Right ventricle myocardium inferior (tissue), 1 donor: Measurements from ENCODE around the gene GNG13. TPM values are rescaled to one million over a fixed set of nuclear protein-coding genes. Genes with fewer than 3 reads are reported as not detected.
A peak's percentile ranks its signal among the peaks of the same experiment; 100 is the strongest.
"Not testable (repeated sequence)": the region's sequence is repeated elsewhere in the genome, so short reads cannot be mapped to it uniquely, and the experiment has no call there.

Source experiments
- ATAC-seq: fragments of 200-7000 bp; cut with Tn5 transposase; one replicate; pipeline ENCODE4 v1.9.1; 2020; ENCODE audit warnings: mild to moderate bottlenecking, moderate library complexity
- DNase-seq: peaks from one replicate; pipeline ENCODE4 v3.0.0; 2021; ENCODE audit errors: missing footprints
- intact Hi-C: fragments of 100-400 bp; cut with DNase I; formaldehyde crosslinking; loops from one replicate; pipeline ENCODE4 v1.11.0; 2022
- total RNA-seq: library from RNA; stranded (reverse); fragmentation: NEBNext Ultra II Directional; extraction: Animal tissue kit (Norgen Biotek cat#: 25700); gene quantifications from one replicate; pipeline ENCODE4 v1.2.1, GENCODE V29; 2021
- donor health status: DM: no; HTN: yes; CAD: no; lungs with severe emphysema.

Gene GNG13
- total RNA-seq, 1 donor from 2014 or later = not detected

DNA sequence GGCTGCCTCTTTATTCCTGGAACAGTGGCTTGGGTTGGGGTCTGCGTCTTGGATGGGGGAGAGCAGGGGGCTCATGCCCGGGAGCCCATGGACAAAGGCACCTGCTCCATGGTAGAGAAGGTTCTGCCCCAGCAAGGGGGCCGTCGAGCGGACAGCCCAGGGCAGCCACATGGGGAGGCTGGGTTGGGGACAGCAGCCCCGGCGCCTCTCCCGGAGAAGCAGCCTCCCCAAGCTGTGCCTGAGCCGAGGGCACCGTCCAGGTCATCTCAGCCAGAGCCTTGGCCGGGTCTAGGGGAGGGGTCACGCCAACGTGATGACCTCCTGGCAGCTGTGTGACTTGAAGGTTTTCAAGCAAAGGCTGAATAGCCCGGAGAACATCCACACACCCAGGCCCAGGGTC, 32.9 kb upstream of the GNG13 start:
- no peak for ATAC-seq
- intact Hi-C loops = no loop called here
- DNase-seq = peak; percentile 57

DNA sequence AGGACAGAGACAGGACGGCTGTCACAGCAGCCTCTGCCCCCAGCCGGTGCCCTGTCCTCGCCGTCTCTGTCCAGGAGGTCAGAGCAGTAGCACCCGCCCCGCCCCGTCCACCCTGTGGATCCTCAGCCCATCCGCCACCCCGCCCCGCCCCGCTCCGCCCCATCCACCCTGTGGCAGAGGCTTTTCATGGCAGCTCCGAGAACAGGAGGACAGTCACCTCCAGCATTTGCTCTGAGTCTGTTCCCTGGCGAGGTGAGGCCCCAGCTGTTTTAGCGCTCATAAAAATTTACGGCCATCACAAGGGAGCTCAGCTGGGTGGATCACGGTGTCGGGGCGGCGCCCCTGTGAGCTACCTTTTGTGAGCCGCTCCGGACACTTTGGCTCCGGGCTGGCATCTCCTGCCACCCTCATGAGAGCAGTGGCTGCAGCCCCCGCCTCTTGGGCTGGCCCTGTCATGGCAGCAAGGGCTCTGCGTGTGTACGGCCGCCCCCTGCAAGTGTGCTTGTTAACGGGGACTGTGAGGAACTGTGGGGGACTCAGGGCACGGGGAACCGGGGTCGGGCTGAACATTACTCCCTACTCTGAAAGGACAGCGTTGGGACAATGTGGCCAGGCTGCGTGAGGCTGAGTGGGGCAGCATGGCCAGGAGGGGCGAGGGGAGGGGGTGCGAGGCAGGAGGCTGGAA, 32.3 kb upstream of the GNG13 start:
- no peak for ATAC-seq
- peak; percentile 45 for DNase-seq
- intact Hi-C loops = no loop called here

DNA sequence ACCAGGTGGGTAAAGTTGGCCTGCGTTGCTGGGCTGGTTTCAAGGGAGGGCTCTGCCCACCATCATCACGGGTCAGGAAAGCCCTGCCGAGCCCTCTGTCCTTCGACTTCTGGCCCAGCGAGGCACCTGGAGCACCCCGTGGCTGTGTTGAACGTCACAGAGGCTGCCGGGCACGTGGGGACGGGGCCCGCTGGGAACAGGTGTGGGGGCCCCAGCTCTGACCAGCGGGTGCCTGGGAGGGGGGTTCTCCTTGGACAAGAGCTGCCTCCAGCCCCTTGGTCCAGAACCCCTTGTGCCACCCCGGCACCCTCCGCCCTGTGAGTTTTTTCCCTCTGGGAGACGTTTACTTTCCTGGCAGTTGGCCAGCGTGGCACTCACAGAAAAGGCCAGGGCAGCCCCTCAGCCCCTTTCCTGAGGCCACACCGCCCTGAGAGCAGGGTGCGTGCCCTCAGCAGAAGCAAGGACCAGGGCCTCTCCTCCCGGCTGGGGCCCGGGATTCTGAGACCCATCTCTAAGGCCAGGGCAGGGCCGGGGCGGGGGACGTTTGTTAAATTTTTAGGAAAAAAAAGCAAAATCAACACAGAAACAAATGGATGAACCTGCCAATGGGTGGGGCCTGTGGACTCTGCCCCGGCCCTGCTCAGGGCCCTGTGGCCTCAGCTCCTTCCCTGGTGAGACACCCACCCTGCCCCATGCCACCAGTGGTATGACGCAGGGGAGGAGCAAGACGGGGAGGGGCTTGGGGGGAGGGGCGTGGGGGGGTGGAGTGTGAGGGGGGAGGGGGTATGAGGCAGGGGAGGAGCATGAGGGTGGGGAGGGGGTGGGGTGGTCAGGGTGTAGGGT, 31.3 kb upstream of the GNG13 start:
- intact Hi-C loops = no loop called here
- peak; percentile 7 for DNase-seq
- ATAC-seq = no peak

DNA sequence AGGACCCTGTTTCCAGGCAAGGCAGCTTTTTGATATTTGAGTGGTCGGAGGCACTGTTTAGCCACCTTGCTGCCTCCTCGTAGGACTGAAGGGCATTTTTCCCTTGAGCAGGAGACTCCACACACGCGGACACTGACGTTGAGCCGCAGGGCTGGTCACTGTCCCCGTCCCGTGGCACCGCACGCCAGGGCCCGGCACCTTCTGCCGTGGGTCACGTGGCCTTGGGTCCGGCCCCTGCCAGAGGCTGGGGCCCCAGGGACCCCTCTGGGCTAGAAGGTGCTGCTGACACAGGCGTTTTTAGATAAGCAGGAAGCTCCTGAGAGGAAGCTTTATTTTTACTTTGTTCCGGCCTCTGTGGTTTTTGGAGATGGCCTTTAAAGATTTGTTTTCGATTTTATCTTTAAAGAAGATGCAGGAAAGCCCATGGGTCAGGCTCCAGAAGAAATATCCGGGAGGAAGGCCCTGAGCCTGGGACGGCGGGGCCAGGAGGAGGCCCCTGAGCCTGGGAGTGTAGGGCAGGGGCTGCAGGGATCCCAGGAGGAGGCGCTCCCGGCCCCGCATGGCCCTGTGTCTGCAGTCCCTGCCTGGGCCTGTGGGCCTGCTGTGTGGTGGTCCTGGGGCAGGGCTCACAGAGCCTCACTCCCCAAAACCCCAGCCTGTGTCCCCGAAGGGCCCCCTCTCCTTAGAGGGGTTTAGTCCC, 30.5 kb upstream of the GNG13 start:
- ATAC-seq = no peak
- peak; percentile 18 for DNase-seq
- intact Hi-C loops = no loop called here

DNA sequence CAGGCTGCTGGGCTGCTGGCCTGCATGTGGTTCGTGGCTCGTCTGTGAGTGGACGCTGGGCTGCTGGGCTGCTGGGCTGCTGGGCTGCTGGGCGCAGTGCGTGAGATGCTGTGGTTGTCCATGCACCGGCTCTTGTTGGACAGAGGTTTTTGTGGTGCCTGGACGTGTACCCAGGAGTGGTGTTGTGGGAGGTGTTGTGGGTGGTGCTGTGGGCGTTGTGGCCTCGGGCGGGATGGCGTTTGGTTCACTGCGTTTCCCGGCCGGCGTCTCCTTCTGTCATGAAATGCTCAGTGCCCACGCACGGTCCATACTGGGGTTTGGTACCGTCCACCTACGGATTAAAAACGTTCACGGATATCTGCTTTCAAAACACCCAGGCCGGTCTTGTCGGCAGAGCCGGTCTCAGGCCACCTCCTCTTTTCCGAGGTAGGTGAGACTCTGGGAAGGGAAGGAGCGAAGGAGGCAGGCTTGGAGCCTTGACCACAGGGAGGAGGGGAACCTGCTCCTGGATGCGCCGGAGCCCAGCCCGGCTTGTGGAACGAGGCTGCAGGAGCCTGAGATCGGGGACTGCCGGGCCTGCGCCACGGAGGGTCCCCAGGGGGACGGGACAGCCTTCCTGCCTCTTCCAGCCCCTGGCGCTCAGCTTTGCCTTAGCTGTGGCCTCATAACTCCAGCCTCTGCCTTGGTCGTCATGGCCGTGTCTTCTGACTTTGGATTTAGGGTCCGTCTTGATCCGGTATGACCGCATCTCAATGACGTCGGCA, 29.8 kb upstream of the GNG13 start:
- DNase-seq (peak; percentile 28), ATAC-seq (no peak)
- intact Hi-C loops = no loop called here

DNA sequence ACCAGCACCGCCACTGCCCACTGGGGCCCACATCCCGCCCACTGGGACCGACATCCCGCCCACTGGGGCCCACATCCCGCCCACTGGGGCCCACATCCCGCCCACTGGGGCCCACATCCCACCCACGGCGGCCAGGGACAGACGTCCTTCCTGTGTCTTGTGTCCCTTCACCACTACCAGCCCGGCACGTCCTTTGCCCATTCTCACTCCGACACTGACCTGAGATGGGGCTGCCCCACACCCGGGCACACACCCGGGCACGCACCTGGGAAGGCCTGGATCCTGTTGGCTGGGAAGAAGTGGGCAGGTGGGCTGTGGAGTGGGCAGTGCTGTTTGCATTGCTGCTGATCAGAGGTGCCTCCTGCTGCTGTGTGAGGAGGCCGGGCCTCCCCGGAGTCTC, 28.4 kb upstream of the GNG13 start:
- intact Hi-C loops = no loop called here
- DNase-seq (peak; percentile 52), ATAC-seq (no peak)

DNA sequence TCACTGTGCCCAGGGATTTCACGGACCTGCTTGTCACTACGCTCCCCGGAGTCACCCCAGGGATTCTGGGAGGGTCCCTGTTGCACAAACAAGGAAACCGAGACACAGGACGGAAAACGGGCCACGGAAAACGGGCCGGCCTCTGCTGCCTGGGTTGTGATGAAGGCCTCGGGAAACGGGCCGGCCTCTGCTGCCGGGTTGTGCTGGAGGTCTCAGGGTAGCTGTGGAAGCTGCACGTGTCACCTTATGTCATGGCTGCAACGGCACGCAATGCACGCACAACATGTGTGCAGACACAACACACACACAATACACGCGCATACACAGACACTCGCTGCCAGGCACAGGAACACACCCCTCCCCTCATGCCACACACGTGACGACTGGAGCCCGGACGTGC, 27.0 kb upstream of the GNG13 start:
- DNase-seq (peak; percentile 34), ATAC-seq (no peak)
- intact Hi-C loops = no loop called here

DNA sequence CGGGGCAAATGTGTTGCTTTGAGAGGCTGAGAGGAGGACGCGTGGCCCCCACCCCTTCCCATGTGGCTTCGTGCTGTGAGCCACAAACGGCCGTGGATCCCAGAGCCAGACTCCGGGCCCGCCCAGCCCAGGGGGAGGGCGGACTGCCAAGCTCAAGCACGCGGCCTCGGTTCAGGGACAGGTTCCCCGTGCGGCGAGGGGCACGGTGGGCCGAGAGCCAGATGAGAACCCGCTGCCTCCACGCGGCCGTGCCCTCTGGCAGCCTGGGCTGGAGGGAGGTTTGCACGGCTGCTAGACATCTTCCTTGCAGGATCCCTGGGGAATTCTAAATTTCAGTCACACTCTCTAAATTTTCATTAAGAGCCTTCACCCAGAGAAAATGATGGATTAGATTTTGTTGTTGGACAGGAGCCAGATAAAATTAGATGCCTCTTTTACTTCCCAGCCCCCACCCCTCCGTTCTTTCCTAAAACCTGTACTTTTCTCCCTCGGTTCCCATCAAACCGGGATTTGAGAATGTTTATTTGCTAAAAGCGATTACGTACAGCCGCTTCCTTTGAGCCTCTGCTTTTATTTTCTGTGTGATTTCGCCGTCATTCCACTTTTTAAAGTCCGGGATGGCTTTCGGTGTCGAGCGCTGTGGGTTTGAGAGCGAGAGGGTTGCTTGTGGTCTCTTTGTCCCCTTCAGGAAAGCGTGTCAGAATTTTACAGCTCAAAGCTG, 25.0 kb upstream of the GNG13 start:
- DNase-seq (peak; percentile 28), ATAC-seq (no peak)
- intact Hi-C loops = no loop called here

DNA sequence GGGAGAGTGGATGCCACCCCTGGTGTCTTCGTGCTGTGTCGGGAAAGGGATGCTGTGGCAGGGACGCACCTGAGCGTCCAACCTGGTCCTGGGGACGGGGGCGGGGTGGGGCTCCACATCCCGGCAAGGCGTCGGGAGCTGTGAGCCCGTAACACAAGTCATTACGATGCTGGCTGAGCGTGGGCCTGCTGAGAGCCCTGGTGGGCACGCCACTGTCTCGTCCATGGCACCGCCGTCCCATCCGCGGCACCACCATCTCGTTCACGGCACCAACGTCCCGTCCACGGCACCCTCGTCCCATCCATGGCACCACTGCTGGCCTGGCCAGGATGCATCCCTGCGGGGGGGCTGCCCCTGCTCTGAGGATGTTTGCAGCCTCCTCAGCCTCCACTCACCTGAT, 24.1 kb upstream of the GNG13 start:
- no peak for DNase-seq
- ATAC-seq = no peak
- intact Hi-C loops = no loop called here

DNA sequence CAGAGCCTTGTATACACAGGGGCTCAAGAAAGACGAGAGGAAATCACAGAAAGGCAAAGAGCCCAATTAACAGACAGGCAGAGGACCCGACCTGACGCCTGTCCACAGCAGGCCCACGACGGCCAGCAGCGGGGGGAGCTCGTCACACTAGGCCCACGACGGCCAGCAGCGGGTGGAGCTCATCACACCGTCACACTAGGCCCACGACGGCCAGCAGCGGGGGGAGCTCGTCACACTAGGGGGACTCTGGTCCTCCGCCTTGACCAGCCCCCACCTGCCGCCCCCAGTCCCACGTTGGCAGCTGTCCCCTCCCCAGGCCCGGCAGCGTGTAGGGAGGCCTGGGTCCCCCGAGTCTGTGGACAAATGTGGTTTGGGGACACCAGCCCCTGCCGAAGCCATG, 23.7 kb upstream of the GNG13 start:
- intact Hi-C loops = no loop called here
- ATAC-seq (no peak), DNase-seq (no peak)

DNA sequence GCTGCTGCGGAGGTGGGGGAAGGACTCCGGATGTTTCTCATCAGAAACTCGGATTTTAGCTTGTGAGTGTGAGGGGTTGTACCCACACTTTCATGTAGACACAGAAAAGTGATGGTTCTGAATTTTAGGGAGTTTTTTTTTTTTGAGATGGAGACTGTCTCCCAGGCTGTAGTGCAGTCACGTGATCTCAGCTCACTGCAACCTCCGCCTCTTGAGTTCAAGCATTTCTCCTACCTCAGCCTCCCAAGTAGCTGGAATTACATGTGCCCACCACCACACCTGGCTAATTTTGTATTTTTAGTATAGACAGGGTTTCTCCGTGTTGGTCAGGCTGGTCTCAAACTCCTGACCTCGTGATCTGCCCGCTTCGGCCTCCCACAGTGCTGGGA, 22.4 kb upstream of the GNG13 start:
- no peak for ATAC-seq
- intact Hi-C loops = no loop called here
- no peak for DNase-seq

DNA sequence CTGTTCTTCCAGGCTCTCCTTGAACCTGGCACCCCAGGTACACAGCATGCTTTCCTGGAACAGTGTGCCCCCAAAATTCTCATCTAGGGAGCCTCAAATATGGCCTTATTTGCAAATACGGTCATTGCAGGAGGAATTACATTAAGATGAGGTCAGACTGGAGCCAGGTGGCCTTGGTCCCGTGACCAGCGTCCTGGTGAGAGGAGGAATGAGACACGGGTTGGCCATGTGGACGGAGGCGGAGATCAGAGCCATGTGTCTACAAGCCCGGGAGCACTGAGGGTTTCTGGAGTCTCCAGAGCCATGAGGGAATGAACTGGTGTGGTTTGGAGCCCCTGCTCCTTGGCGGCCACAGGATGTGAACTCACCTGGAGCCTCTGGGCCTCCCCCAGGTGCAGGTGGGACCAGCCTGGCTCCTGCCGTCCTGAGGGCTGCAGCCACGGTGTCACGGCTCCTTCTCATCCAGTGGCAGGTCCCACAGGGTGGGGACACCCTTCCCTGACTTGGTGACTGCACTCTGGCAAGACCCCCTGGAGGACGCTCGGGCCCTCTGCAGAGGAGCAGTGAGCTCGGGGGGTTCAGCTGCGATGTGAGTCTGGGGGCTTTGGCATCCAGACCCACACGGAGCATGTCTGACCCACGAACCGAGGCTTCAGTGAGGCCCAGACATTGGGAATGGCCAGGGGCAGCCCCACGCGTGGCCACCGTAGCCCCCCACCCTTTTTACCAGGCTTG, 21.8 kb upstream of the GNG13 start:
- DNase-seq (no peak), ATAC-seq (no peak)
- intact Hi-C loops = no loop called here

DNA sequence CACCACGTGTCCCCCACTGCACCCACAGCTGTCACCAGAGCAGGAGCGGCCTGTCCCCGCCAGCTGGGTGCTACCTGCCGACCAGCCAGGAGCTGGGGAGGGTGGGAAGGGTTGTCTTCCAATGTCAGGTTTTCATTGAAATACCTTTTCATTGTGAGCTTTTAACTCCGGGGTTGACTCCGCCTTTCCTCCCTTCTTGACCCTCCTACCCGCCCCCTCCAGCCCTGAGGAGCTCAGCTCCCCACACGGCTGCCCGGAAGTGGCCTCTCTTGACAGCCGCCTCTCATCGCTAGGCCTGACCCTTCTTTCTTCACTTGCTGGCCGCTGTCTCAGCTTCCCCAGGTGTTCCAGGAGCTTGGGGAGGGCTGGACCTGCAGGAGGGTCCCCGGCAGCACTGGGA, 21.2 kb upstream of the GNG13 start:
- no peak for ATAC-seq
- intact Hi-C loops = no loop called here
- no peak for DNase-seq

DNA sequence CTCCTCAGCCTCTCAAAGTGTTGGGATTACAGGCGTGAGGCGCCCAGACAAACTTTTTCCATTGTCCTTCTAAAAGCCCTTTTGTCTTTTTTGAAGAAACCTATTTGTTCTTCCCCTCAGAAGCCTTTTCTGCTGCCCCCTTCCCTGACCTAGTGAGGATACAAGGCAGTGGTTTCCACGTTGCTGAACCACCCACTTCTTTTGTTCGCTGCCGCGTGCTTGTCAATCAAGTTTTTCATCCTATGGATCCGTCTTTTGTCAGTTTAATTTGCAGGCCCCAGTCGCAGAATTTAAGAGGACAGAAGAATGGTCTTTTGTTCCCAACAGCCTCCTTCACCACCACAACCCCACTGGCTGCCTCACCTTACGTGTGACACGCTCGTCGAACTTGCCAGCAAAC, 20.2 kb upstream of the GNG13 start:
- ATAC-seq (no peak), DNase-seq (no peak)
- intact Hi-C loops = no loop called here

DNA sequence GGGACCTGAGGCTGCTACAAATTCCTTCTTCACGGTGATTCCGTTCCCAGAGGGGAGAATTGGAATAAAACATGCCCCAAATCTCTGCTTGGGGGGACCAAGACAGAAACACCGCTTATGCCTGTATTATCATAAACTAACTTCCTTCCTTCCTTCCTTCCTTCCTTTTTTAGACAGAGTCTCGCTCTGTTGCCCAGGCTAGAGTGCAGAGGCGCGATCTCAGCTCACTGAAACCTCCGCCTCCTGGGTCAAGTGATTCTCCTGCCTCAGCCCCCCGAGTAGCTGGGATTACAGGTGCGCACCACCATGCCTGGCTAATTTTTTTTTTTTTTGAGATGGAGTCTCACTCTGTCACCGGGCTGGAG, 19.5 kb upstream of the GNG13 start:
- DNase-seq, intact Hi-C loops, ATAC-seq: not testable (repeated sequence)

DNA sequence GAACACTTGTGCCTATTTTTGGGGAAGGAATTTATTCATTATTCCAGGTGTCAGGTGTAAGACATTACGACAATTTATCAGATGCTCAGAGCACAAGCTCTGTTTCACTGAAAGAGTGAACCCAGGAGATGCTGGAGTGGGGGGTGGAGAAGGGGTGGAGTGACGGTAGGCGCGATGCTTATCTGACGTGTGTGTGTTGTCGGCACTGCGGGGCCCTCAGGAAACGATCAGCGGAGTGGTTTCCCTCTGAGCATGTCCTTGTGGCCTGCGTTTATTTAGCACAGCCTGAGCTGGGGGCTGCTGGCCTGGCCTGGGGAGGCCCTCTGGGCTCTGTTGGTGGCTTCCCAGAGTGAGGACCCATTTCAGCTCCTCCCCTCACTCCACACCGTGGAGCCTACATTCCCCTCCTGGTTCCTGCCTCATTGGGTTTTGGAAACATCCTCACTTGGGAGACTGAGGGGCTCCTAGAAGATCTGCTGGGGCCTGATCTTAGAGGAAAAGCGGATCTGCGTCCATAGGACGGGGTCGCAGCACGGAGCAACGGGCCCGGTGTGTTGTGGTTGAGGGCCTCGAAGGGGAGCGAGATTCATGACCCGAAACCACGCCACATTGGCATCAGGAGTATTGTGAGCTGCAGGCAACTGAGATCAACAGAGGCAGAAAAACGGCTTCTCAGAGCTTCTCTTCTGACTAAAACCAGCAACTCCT, 19.0 kb upstream of the GNG13 start:
- DNase-seq (no peak), ATAC-seq (no peak)
- intact Hi-C loops = no loop called here

DNA sequence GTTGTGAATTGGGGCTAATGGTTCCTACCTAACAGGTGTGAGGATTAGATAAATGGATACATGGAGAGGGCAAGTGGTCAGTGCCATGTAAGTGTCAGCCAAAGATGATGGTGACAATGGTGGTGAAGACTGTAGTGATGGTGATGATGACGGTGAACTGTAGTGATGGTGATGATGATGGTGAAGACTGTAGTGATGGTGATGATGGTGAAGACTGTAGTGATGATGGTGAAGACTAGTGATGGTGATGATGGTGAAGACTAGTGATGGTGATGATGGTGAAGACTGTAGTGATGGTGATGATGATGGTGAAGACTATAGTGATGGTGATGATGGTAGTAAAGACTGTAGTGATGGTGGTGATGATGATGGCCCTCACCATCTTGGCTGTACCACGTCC, 18.1 kb upstream of the GNG13 start:
- no peak for DNase-seq
- intact Hi-C loops = no loop called here
- no peak for ATAC-seq
